ENCODE results near the gene GRAP.
"Not testable (repeated sequence)": the region's sequence is repeated elsewhere in the genome, so short reads cannot be mapped to it uniquely, and the experiment has no call there.

- TF ChIP-seq CTCF, POLR2A (IDR thresholded peaks at IDR 0.05): not testable (repeated sequence)
Measured at GRCh38 chr17:19044643-19045042, 2.1 kb downstream of the GRAP start.

All from body of pancreas (tissue), 4 donors.